ENCODE measurements around the gene SNAPIN.

SNAPIN gene

GRCh38 chr1:153688276-153688675 lies 29.8 kb downstream of the SNAPIN start:
- 0 out of 2 replicates have a peak, but pooled peaks cover 2% of the 10 kb centered on the region for H3K4me1 ChIP-seq
- no peaks in the 10 kb centered on the region for H3K27me3 ChIP-seq
- no peak for TF ChIP-seq CTCF (IDR thresholded peaks at IDR 0.05; ENCODE audit: low read depth, low read length)
- no peak for DNase-seq
- H3K9me3 ChIP-seq, result no peaks in the 10 kb centered on the region
- no peak overlapping the region for H3K4me3 ChIP-seq (ENCODE audit: low read depth, low read length)
- H3K36me3 ChIP-seq, result no peaks in the 10 kb centered on the region

DNA sequence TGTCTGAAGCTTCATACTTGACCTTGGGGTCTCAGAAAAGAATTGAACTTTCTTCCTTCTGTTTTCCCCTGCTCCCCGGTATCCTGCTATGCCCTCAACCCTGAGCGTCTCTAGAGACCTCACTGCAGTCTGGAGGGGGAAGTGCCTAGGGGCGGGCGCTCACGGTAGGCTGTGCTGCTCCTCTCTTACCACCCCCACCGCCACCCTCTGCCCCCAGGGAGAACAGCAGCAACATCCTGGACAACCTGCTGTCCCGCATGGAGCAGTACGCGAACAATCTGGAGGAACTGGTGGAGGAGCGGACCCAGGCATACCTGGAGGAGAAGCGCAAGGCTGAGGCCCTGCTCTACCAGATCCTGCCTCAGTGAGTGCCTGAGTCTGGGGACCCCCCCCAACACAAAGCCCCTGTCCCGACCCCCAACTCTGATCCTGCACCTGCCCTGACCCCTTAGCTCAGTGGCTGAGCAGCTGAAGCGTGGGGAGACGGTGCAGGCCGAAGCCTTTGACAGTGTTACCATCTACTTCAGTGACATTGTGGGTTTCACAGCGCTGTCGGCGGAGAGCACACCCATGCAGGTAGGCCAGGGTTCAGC lies 30.3 kb downstream of the SNAPIN start:
- H3K27me3 ChIP-seq, result no peaks in the 10 kb centered on the region
- 0 out of 2 replicates have a peak, but pooled peaks cover 2% of the 10 kb centered on the region for H3K4me1 ChIP-seq
- H3K9me3 ChIP-seq, result no peaks in the 10 kb centered on the region
- H3K4me3 ChIP-seq (ENCODE audit: low read depth, low read length), result no peak overlapping the region
- DNase-seq, result no peak
- TF ChIP-seq CTCF (IDR thresholded peaks at IDR 0.05; ENCODE audit: low read depth, low read length), result no peak
- no peaks in the 10 kb centered on the region for H3K36me3 ChIP-seq

- TF ChIP-seq CTCF (IDR thresholded peaks at IDR 0.05; ENCODE audit: low read depth, low read length), result no peak
- Histone ChIP-seq H3K36me3 (no peaks in the 10 kb centered on the region), H3K4me3 (ENCODE audit: low read depth, low read length) (no peak overlapping the region), H3K4me1 (peaks cover 19% of the 10 kb centered on the region), H3K27me3 (no peaks in the 10 kb centered on the region), H3K9me3 (no peaks in the 10 kb centered on the region)
- DNase-seq, result no peak
Observed at GRCh38 chr1:153693466-153693865, 35.0 kb downstream of the SNAPIN start.

- Histone ChIP-seq H3K36me3 (no peaks in the 10 kb centered on the region), H3K27me3 (no peaks in the 10 kb centered on the region), H3K9me3 (no peaks in the 10 kb centered on the region), H3K4me3 (ENCODE audit: low read depth, low read length) (no peak overlapping the region), H3K4me1 (peaks cover 29% of the 10 kb centered on the region)
- no peak for DNase-seq
- no peak for TF ChIP-seq CTCF (IDR thresholded peaks at IDR 0.05; ENCODE audit: low read depth, low read length)
Observed at GRCh38 chr1:153696741-153697140, 38.2 kb downstream of the SNAPIN start.

GRCh38 chr1:153697191-153698019 lies 38.9 kb downstream of the SNAPIN start:
- Histone ChIP-seq H3K27me3 (no peaks in the 10 kb centered on the region), H3K9me3 (no peaks in the 10 kb centered on the region), H3K4me1 (peaks cover 29% of the 10 kb centered on the region), H3K4me3 (ENCODE audit: low read depth, low read length) (no peak overlapping the region; the same call in 1 of the 2 replicates), H3K36me3 (no peaks in the 10 kb centered on the region)
- TF ChIP-seq CTCF (IDR thresholded peaks at IDR 0.05; ENCODE audit: low read depth, low read length), result no peak
- peak; percentile 76 for DNase-seq

Data from BE2C (cell line).